GM12878 (cell line): ENCODE results near the gene GLTP. TPM values are rescaled to one million over a fixed set of nuclear protein-coding genes. Genes with fewer than 3 reads are reported as not detected.

Experiments
- ATF2 ChIP-seq: IDR thresholded peaks from 2 replicates; pipeline ENCODE4 v1.6.1; 2012; ENCODE audit warnings: low read length, inconsistent platforms
- CBFB ChIP-seq: IDR thresholded peaks from 2 replicates; pipeline ENCODE4 v1.6.1; 2016; ENCODE audit warnings: antibody characterized with exemption, low read depth
- FOS ChIP-seq: IDR thresholded peaks from 3 replicates; pipeline ENCODE4 v1.6.1; 2011; ENCODE audit warnings: borderline replicate concordance; ENCODE audit not compliant: insufficient read length; ENCODE audit errors: extremely low read depth
- GATAD2B ChIP-seq: fragments of 450-650 bp; conservative IDR thresholded peaks from 2 replicates; pipeline ENCODE4 v1.6.1; 2017; ENCODE audit warnings: low read depth, mild to moderate bottlenecking, moderate library complexity
- REST ChIP-seq: IDR thresholded peaks from 2 replicates; pipeline ENCODE4 v1.6.1; 2012; ENCODE audit warnings: mild to moderate bottlenecking, low read depth, low read length
- SREBF2 ChIP-seq: IDR thresholded peaks from 2 replicates; pipeline ENCODE4 v1.6.1; 2012; ENCODE audit warnings: mild to moderate bottlenecking, low read length
- STAT1 ChIP-seq: fragments of 450-650 bp; conservative IDR thresholded peaks from 2 replicates; pipeline ENCODE4 v1.6.1; 2014; ENCODE audit warnings: antibody characterized with exemption, mild to moderate bottlenecking
- polyA plus RNA-seq, 11 experiments: library from polyadenylated mRNA; depleted of rRNA in 4 of 11; unstranded in 6 of 11; stranded (reverse) in 5 of 11; fragments of >200 nt; fragmentation: Nextera tagmentation in 4 of 11; fragmentation: Illumina TruSeq in 1 of 11; extraction: Ambion mirVana in 4 of 11; extraction: Trizol in 1 of 11; gene quantifications; 1 replicate in 1 of 11; 2 replicates in 10 of 11; pipeline versions ENCODE4 v1.2.1 to v1.2.3, GENCODE V29; 2011 to 2016; ENCODE audit warnings: inconsistent platforms in 2 of 11, missing spikeins in 2 of 11, low read depth in 1 of 11
- total RNA-seq, 4 experiments: library from RNA; depleted of rRNA in 3 of 4; stranded (reverse); fragments of >200 nt in 3 of 4; fragmentation: Illumina TruSeq in 1 of 4; extraction: Trizol in 1 of 4; gene quantifications; 2 replicates each; pipeline versions ENCODE4 v1.2.1 to v1.2.3, GENCODE V29; 2013 to 2021
- TF ChIP-seq, protein P1 (sequence below), 3 experiments: IDR thresholded peaks in 2 of 3; conservative IDR thresholded peaks in 1 of 3; 2 replicates each; pipeline ENCODE4 v1.5.1; 2011; ENCODE audit warnings: low read depth in 3 of 3, low read length in 3 of 3, mild to moderate bottlenecking in 3 of 3, control low read depth in 2 of 3, moderate library complexity in 2 of 3, inconsistent platforms in 1 of 3, mixed read lengths in 1 of 3; ENCODE audit not compliant: control insufficient read depth in 2 of 3, insufficient read depth in 1 of 3; ENCODE audit errors: extremely low read depth in 1 of 3
- TF ChIP-seq, protein P2 (sequence below): fragments of 450-650 bp; IDR thresholded peaks from 2 replicates; pipeline ENCODE4 v1.6.1; 2018; ENCODE audit warnings: mild to moderate bottlenecking, low read depth, moderate library complexity; ENCODE audit not compliant: partially characterized antibody

Gene GLTP
- total and polyA plus RNA-seq, 10 of the 15 experiments (the other 5 are each of a cell fraction or from before 2014, with no cell fraction given), result 16.8 to 44.0 (median 25.3) TPM

GRCh38 chr12:109839444-109839843, 40.9 kb downstream of the GLTP start (continued):
- TF ChIP-seq ATF2, result no peak
- TF ChIP-seq, protein P1, sequence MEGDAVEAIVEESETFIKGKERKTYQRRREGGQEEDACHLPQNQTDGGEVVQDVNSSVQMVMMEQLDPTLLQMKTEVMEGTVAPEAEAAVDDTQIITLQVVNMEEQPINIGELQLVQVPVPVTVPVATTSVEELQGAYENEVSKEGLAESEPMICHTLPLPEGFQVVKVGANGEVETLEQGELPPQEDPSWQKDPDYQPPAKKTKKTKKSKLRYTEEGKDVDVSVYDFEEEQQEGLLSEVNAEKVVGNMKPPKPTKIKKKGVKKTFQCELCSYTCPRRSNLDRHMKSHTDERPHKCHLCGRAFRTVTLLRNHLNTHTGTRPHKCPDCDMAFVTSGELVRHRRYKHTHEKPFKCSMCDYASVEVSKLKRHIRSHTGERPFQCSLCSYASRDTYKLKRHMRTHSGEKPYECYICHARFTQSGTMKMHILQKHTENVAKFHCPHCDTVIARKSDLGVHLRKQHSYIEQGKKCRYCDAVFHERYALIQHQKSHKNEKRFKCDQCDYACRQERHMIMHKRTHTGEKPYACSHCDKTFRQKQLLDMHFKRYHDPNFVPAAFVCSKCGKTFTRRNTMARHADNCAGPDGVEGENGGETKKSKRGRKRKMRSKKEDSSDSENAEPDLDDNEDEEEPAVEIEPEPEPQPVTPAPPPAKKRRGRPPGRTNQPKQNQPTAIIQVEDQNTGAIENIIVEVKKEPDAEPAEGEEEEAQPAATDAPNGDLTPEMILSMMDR (IDR thresholded peaks at IDR 0.05 in 2 of 3, conservative IDR thresholded peaks at IDR 0.05 in 1 of 3; ENCODE audit: control insufficient read depth in 2 of 3, extremely low read depth in 1 of 3, insufficient read depth in 1 of 3, low read depth in 3 of 3, low read length in 3 of 3), result no peak
- no peak for TF ChIP-seq GATAD2B
- no peak for TF ChIP-seq SREBF2
- TF ChIP-seq REST, result no peak
- no peak for TF ChIP-seq CBFB
- no peak for TF ChIP-seq STAT1
- TF ChIP-seq FOS, result no peak
- TF ChIP-seq, protein P2, sequence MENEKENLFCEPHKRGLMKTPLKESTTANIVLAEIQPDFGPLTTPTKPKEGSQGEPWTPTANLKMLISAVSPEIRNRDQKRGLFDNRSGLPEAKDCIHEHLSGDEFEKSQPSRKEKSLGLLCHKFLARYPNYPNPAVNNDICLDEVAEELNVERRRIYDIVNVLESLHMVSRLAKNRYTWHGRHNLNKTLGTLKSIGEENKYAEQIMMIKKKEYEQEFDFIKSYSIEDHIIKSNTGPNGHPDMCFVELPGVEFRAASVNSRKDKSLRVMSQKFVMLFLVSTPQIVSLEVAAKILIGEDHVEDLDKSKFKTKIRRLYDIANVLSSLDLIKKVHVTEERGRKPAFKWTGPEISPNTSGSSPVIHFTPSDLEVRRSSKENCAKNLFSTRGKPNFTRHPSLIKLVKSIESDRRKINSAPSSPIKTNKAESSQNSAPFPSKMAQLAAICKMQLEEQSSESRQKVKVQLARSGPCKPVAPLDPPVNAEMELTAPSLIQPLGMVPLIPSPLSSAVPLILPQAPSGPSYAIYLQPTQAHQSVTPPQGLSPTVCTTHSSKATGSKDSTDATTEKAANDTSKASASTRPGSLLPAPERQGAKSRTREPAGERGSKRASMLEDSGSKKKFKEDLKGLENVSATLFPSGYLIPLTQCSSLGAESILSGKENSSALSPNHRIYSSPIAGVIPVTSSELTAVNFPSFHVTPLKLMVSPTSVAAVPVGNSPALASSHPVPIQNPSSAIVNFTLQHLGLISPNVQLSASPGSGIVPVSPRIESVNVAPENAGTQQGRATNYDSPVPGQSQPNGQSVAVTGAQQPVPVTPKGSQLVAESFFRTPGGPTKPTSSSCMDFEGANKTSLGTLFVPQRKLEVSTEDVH, result no peak
- TF ChIP-seq, all 136 proteins: peak for 0
